Ecto neural progenitor cell (in vitro differentiated cells): ENCODE results near the gene FGGY.
"Not testable (repeated sequence)": the region's sequence is repeated elsewhere in the genome, so short reads cannot be mapped to it uniquely, and the experiment has no call there.

Source experiments
- DNase-seq: peaks from one replicate; pipeline ENCODE4 v3.0.0-alpha.2; 2018; ENCODE audit warnings: low spot score

FGGY gene

DNA sequence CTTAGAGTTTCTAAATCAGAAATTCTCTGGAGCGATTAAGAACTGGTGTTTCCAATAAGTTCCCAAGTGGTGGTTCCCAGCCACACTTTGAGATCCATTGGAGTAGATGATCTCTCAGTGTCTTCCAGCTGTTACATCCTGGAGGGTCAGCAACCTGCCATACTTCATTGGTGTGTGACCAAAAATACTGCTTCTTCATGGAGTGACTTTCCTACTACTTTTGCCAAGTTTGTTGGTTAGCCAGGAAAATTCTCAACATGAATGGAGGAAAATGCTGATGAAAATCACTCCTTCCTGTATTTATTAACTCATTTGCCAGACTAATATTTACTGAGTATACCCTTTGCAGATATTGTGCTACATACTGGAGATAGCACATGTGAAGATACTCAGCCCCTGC is 186.1 kb downstream of the FGGY start:
- DNase-seq = no peak

GRCh38 chr1:59484096-59484495 is 187.2 kb downstream of the FGGY start:
- DNase-seq = no peak

- DNase-seq = no peak
These were observed 188.3 kb downstream of the FGGY start for GRCh38 chr1:59485171-59485570.

- DNase-seq = no peak
These were observed 189.1 kb downstream of the FGGY start for GRCh38 chr1:59485949-59486348.

GRCh38 chr1:59486615-59487014 is 189.7 kb downstream of the FGGY start:
- no peak for DNase-seq

GRCh38 chr1:59487335-59488031 is 190.6 kb downstream of the FGGY start:
- DNase-seq = no peak

DNA sequence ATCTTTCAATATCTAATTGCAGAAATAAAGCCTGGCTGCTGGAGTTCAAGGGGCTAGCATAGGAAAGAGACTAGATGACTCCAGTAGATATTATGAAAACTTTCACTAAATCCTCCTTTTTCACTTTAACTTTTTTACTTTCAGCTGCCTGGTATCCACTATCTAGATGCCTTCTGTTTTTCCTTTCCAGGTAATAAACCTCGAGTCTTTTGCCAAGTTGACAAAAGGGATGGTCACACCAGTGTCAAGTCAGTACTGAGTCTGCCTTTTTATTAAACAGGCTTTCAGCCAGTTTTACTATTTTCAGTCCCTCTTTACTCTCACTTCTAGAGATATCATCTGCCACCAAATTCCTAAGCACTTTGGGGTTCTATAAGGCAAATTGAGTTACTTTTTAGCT is 195.6 kb downstream of the FGGY start:
- no peak for DNase-seq

- DNase-seq = no peak
These were observed 197.4 kb downstream of the FGGY start for GRCh38 chr1:59494145-59494833.

DNA sequence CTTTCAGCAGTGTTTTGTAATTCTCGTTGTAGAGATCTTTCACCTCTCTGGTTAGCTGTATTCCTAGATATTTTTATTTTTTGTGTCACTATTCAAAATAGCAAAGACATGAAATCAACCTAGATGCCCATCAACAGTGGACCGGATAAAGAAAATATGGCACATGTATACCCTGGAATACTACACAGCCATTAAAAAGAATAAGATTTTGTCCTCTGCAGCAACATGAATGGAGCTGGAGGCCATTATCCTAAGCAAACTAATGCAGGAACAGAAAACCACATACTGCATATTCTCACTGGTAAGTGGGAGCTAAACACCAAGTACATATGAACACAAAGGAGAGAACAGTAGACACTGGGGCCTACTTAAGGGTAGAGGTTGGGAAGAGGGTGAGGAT is 199.3 kb downstream of the FGGY start:
- DNase-seq = not testable (repeated sequence)

GRCh38 chr1:59497616-59498015 is 200.7 kb downstream of the FGGY start:
- DNase-seq = no peak

- no peak for DNase-seq
These were observed 201.7 kb downstream of the FGGY start for GRCh38 chr1:59498640-59499039.

DNA sequence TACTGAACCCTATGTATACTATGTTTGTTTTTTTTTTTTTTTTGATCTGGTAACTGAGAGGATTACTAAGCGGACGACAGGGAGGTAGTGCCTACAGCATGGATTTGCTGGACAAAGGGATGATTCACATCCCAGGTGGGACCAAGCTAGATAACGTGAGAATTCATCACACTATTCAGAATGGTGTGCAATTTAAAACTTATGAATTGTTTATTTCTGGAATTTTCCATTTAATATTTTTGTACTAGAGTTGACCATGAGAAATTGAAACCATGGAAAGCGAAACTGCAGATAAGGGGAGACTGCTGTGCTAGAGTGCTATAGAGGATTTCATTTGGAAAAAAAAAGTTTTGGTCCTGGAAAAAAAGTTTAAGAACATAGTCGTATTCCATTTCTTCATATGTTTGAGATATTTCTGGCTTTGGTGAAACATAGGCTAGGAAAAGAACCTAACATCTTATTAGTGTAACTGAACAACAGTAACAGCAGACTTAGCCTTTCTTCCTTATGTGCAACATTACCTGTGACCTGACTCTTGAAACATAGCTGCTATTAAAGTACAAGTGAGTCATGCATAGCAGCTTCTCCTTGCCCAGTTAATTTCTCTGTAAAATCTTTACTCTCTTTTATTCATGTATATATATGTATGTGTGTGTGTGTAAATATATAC is 202.5 kb downstream of the FGGY start:
- no peak for DNase-seq

GRCh38 chr1:59499943-59500569 is 203.2 kb downstream of the FGGY start:
- DNase-seq = no peak

DNA sequence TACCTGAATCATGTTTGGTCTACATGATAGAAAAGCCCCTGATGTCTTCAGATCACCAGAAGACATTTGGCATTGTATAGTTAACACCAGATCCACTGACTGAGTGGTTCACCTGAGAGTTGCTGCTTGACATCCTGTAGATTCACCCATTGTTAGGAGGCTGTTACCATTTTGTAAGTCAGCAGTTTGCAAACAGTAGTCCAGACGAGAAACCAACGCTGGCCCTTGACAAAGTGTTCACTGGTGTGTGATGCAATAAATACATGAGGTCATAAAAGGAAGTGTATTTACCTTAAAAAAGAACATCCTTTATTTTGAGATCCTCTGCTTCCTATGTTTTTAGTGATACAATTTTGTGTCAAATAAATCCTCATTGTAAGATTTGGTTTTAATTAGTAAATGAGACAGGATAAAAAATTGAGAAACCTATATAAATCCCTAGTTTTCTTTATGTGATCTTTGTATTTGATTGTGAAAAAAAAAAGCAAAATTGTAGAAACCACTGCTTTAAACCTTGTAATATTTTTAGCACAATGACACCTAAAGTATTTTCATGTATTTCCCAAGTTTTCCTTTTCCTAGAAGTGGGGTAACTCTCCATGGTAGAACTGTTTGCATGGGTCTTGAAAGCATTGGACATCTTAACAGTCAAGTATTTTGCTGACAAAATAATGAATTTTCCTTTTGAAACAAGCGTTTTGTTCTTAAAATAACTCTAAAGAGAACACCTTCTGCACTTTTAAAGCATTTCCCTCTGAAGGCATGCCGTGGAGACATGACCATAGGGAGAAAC is 204.3 kb downstream of the FGGY start:
- no peak for DNase-seq

GRCh38 chr1:59502009-59502691 is 205.3 kb downstream of the FGGY start:
- DNase-seq = no peak

- no peak for DNase-seq
These were observed 207.4 kb downstream of the FGGY start for GRCh38 chr1:59504276-59504675.

DNA sequence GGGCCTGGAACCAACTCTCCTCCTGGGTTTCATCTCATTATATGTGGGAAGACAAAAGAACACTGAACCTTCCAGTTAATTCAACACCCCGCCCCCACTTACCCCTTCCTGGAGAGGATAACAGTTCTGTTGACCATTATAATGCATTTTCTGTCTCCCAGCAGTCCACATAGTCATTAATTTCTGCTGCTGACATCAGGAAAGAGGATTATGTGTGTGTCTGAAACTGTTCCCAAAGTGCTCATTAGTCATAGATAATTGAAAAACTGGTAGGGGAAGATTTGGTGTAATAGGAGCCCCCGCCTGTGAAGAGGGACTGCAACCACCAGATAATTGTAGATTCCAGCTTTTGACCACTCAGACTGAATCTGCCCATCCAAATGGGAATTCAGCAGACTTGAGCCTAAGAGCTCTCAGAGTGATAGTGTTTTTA is 208.7 kb downstream of the FGGY start:
- DNase-seq = no peak

DNA sequence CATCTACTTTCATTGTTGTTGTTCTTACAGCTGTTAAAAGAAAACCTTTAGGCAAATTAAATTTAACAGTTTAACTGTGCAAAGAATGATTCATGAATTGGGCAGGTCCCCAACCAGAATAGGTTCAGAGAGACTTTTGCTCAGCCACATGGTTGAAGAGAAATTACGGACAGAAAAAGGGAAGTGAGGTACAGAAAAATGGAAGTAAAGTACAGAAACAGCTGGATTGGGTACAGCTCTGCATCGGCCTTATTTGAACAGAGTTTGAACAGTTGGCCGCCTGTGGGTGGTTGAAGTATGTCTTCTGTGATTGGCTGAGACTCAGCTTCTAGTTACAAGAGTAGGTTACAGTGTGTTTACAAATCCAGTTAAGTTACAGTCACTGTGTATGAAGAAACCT is 210.1 kb downstream of the FGGY start:
- DNase-seq = no peak

DNA sequence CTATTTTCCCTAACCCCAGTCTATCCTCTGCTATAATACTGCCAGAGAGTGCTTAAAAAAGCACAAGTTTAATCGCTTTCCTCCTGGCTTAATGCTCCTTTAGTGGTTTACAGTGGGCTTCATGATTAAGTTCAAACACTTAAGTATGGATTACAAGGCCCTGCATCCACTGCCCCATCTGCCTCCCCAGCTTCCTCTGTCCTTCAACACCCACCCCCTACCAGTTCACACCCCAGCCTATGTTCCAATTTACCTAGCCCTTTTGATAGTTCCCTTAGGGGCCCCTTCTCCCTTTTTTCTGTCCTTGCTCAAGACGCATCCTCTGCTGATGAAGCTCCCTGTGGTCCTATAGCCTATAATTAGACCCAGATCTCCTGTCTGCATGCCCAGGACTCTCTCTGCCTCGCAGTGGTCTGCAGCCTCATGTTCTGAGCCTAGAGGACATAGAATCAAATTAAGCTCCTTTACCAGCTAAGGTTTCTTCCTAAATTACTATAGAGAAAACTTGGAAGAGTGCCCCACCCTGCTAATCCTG is 212.5 kb downstream of the FGGY start:
- DNase-seq = no peak

GRCh38 chr1:59510249-59510648 is 213.4 kb downstream of the FGGY start:
- no peak for DNase-seq
